Spinal cord (tissue), 10 donors: ENCODE results near the gene RAC2. TPM values are rescaled to one million over a fixed set of nuclear protein-coding genes. Genes with fewer than 3 reads are reported as not detected.

Experiments
- DNase-seq, 6 donors: peaks; one replicate each; pipeline versions ENCODE4 v3.0.0 to v3.0.0-alpha.2; 2013 to 2015; ENCODE audit warnings: low spot score in 6 of 6, low read depth in 4 of 6
- H3K27ac ChIP-seq: one replicate; pipeline ENCODE4 v1.5.1; 2013; ENCODE audit warnings: low read depth, low read length, control low read depth
- H3K27me3 ChIP-seq: one replicate; pipeline ENCODE4 v1.6.1; 2013; ENCODE audit warnings: low read length; ENCODE audit not compliant: control insufficient read depth, insufficient read depth
- H3K36me3 ChIP-seq: one replicate; pipeline ENCODE4 v1.6.1; 2013; ENCODE audit warnings: low read length; ENCODE audit not compliant: control insufficient read depth, insufficient read depth
- H3K4me1 ChIP-seq: one replicate; pipeline ENCODE4 v1.6.1; 2013; ENCODE audit warnings: low read length; ENCODE audit not compliant: control insufficient read depth, insufficient read depth
- H3K4me3 ChIP-seq: one replicate; pipeline ENCODE4 v1.5.1; 2013; ENCODE audit warnings: low read depth, low read length, control low read depth
- H3K9me3 ChIP-seq: one replicate; pipeline ENCODE4 v1.6.1; 2013; ENCODE audit warnings: low read length; ENCODE audit not compliant: control insufficient read depth, insufficient read depth
- WGBS: methylation state at CpG from one replicate; pipeline ENCODE4 v1.1.5; 2013; ENCODE audit warnings: missing lambda C conversion rate; ENCODE audit not compliant: insufficient coverage; 5-methylcytosine and 5-hydroxymethylcytosine counted together
- polyA plus RNA-seq, 2 donors: library from polyadenylated mRNA; unstranded; fragments of 120-200 nt; gene quantifications; one replicate each; pipeline ENCODE4 v1.2.1, GENCODE V29; 2013; ENCODE audit not compliant: insufficient read length in 2 of 2
- total RNA-seq, 2 donors: library from RNA; depleted of rRNA in 1 of 2; stranded (reverse); fragments of 120-200 nt in 1 of 2; fragments of >200 nt in 1 of 2; gene quantifications; one replicate each; pipeline versions ENCODE4 v1.2.3 to v1.2.4, GENCODE V29; 2013 to 2014
- donor health status: healthy.

RAC2 gene
- total and polyA plus RNA-seq, 4 donors = 2.1 to 4.8 (median 2.7) TPM

GRCh38 chr22:37277384-37277783 lies 33.3 kb upstream of the RAC2 start:
- no peak for DNase-seq
- Histone ChIP-seq H3K9me3 (no peaks in the 10 kb centered on the region), H3K4me3 (no peak overlapping the region), H3K27ac (no peak overlapping the region), H3K27me3 (no peaks in the 10 kb centered on the region), H3K4me1 (no peaks in the 10 kb centered on the region), H3K36me3 (no peaks in the 10 kb centered on the region)
- WGBS = 79% methylated on average over 8 of the region's 11 CpGs

DNA sequence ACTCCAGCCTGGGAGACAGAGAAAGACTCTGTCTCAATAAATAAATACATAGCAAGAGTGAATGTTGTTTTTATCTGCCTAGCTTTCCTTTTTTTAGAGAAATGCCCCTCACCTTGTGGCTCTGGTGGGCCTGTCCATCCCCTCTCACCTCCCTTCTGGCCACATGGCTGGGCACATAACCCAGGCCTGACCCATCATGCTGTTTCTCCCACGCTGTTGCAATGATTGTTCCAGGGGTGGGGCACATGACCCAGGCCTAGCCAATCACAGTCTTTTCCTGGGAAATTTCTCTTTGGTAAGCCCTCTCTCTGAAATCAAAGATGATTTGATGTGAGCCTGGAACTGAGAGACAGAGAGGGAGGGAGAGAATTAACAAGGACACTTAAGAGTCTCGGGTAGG lies 32.7 kb upstream of the RAC2 start:
- Histone ChIP-seq H3K27ac (no peak overlapping the region), H3K9me3 (no peaks in the 10 kb centered on the region), H3K36me3 (no peaks in the 10 kb centered on the region), H3K4me1 (no peaks in the 10 kb centered on the region), H3K27me3 (no peaks in the 10 kb centered on the region), H3K4me3 (no peak overlapping the region)
- DNase-seq = no peak
- 77% methylated on average over 2 of the region's 2 CpGs for WGBS

- Histone ChIP-seq H3K27me3 (no peaks in the 10 kb centered on the region), H3K4me1 (no peaks in the 10 kb centered on the region), H3K9me3 (no peaks in the 10 kb centered on the region), H3K4me3 (no peak overlapping the region), H3K27ac (no peak overlapping the region), H3K36me3 (no peaks in the 10 kb centered on the region)
- WGBS = 85% methylated on average over 4 of the region's 5 CpGs
- no peak for DNase-seq
Observed at GRCh38 chr22:37275622-37276021, 31.6 kb upstream of the RAC2 start.

GRCh38 chr22:37275134-37275533 lies 31.1 kb upstream of the RAC2 start:
- Histone ChIP-seq H3K36me3 (no peaks in the 10 kb centered on the region), H3K4me3 (no peak overlapping the region), H3K27ac (no peak overlapping the region), H3K27me3 (no peaks in the 10 kb centered on the region), H3K4me1 (no peaks in the 10 kb centered on the region), H3K9me3 (no peaks in the 10 kb centered on the region)
- WGBS = 89% methylated on average over 9 of the region's 11 CpGs
- no peak for DNase-seq

DNA sequence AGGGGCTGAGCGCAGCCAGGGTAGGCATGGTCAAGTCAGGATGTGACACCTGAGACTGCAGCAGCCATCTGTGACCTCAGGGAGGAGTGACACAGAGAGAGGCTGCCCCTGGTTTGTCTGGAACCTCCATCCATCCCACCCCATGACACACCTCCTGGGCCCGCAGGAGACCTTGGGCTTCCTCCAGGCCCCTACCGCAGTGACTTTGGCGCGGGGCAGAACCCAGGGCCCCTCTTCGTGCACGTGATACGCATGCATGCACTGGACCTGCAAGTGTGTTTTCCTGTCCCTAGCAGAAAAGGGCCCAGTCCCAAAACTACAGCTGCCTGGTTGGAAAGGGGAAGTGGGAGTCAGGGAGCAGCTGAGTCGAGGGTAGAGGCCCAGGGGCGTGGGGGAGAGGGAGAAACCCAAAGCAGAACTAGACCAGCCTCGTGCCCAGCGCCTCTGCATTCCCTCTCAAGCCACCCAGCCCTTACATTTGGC lies 30.4 kb upstream of the RAC2 start:
- Histone ChIP-seq H3K27ac (no peak overlapping the region), H3K4me1 (no peaks in the 10 kb centered on the region), H3K36me3 (no peaks in the 10 kb centered on the region), H3K4me3 (no peak overlapping the region), H3K9me3 (no peaks in the 10 kb centered on the region), H3K27me3 (no peaks in the 10 kb centered on the region)
- DNase-seq = peak in 1 of 6 donors; percentile 16
- WGBS = 76% methylated on average over 10 of the region's 12 CpGs

DNA sequence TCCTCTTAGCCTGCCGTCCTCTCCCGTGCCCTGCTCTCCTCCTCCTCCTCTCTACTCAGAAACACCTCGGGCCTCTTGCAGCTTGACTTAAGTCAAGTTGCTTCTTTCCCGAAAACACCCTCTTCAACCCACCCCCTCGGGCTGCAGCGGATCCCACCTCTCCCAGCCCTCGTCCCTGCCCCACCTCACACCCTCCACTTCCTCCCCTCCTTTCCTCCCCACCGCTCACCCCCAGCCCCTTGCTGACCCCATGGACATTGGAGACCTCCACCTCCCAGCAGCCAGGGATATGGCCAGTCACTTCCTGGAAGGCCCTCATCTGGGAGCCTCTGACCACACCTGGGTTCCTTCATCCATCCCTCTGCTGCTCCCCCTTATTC lies 29.8 kb upstream of the RAC2 start:
- no peaks in the 10 kb centered on the region for H3K36me3 ChIP-seq
- H3K4me3 ChIP-seq = no peak overlapping the region
- DNase-seq = no peak
- 76% methylated on average over 8 of the region's 8 CpGs for WGBS
- no peaks in the 10 kb centered on the region for H3K27me3 ChIP-seq
- no peaks in the 10 kb centered on the region for H3K4me1 ChIP-seq
- H3K27ac ChIP-seq = no peak overlapping the region
- no peaks in the 10 kb centered on the region for H3K9me3 ChIP-seq

- H3K4me1 ChIP-seq = no peaks in the 10 kb centered on the region
- no peak for DNase-seq
- H3K4me3 ChIP-seq = no peak overlapping the region
- no peaks in the 10 kb centered on the region for H3K27me3 ChIP-seq
- no peak overlapping the region for H3K27ac ChIP-seq
- WGBS = 66% methylated on average over 16 of the region's 17 CpGs
- H3K9me3 ChIP-seq = no peaks in the 10 kb centered on the region
- H3K36me3 ChIP-seq = no peaks in the 10 kb centered on the region
Observed at GRCh38 chr22:37273126-37273845, 29.2 kb upstream of the RAC2 start.

GRCh38 chr22:37270928-37271650 lies 27.0 kb upstream of the RAC2 start:
- Histone ChIP-seq H3K4me1 (peaks cover 8% of the 10 kb centered on the region), H3K4me3 (no peak overlapping the region), H3K36me3 (no peaks in the 10 kb centered on the region), H3K27me3 (no peaks in the 10 kb centered on the region), H3K9me3 (no peaks in the 10 kb centered on the region), H3K27ac (no peak overlapping the region)
- WGBS = 82% methylated on average over 7 of the region's 8 CpGs
- no peak for DNase-seq

DNA sequence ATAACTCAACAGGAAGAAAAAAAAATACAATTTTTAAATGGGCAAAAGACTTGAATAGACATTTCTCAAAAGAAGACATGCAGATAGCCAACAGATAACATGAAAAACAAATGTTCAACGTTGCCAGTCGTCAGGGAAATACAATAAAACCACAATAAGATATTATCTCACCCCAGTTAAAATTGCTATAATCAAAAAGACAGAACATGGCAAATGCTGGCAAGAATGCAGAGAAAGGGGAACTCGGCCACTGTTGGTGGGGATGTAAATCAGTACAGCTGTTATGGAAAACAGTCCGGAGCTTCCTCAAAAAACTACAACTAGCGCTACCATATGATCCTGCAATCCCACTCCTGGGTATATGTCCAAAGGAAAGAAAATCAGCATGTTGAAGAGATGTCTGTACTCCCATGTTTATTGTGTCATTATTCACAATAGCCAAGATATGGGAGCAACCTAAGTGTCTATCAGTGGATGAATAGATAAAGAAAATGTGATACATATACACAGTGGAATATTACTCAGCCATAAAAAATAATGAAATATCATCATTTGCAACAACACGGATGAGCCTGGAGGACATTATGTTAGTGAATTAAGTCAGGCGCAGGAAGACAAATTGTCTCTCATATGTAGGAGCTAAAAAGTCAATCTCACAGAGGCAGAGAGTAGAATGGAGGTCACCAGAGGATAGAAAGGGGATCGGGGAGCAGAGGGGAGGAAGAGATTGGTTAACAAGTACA lies 26.0 kb upstream of the RAC2 start:
- DNase-seq = peak in 1 of 6 donors; percentile 32
- Histone ChIP-seq H3K4me3 (no peak overlapping the region), H3K27me3 (no peaks in the 10 kb centered on the region), H3K36me3 (no peaks in the 10 kb centered on the region), H3K4me1 (peaks cover 8% of the 10 kb centered on the region), H3K9me3 (no peaks in the 10 kb centered on the region), H3K27ac (no peak overlapping the region)
- 75% methylated on average over 3 of the region's 8 CpGs for WGBS
